Panc1 (cell line): Measurements from ENCODE around the gene MUL1.

Experiments used
- CTCF ChIP-seq: fragments of 450-650 bp; IDR thresholded peaks from 2 replicates; pipeline ENCODE4 v1.5.1; 2017; ENCODE audit warnings: mild to moderate bottlenecking
- POLR2AphosphoS5 ChIP-seq: IDR thresholded peaks from 2 replicates; pipeline ENCODE4 v1.6.1; 2012; ENCODE audit warnings: mild to moderate bottlenecking, low read depth, low read length, moderate library complexity
- SIN3A ChIP-seq: IDR thresholded peaks from 2 replicates; pipeline ENCODE4 v1.6.1; 2012; ENCODE audit warnings: low read depth, mild to moderate bottlenecking, low read length, moderate library complexity, borderline replicate concordance; ENCODE audit not compliant: insufficient read depth

GRCh38 chr1:20492751-20493150 lies 15.2 kb downstream of the MUL1 start:
- TF ChIP-seq CTCF (no peak), POLR2AphosphoS5 (no peak), SIN3A (no peak)
